Femur (tissue), 1 donor: Measurements from ENCODE around the gene BPIFB3.

Source experiments
- DNase-seq: peaks from one replicate; pipeline ENCODE4 v3.0.0-alpha.2; 2017

BPIFB3 gene

GRCh38 chr20:33016581-33017109 is 37.1 kb upstream of the BPIFB3 start:
- no peak for DNase-seq

GRCh38 chr20:33017542-33017941 is 36.2 kb upstream of the BPIFB3 start:
- no peak for DNase-seq

DNA sequence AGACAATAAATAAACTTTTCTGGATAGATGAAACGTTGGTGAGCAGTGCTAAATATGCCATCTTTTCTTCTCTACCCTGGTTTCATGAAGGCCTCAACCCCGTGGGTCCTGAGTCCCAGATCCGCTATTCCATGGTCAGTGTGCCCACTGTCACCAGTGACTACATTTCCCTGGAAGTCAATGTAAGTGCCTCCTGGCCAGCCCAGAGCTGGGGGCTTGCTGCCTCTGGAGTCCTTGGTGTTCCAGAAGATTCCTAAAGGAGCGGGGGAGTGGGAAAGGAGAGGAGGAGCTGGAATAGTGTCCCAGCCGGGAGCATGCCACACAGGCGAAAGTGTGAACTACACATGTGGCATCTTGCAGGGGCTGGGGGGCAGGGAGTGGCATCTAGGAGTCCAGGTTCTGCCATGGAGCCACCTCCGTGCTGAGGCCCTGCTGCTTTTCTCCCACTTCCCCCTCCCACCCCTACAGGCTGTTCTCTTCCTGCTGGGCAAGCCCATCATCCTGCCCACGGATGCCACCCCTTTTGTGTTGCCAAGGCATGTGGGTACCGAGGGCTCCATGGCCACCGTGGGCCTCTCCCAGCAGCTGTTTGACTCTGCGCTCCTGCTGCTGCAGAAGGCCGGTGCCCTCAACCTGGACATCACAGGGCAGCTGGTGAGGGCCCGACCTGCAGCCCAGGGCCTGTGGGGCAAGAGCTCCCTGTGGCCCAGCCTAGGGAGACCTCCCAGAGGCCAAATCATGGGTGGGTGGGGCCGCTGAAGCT is 35.4 kb upstream of the BPIFB3 start:
- DNase-seq = no peak

- DNase-seq = no peak
Observed at GRCh38 chr20:33019465-33020277, 34.0 kb upstream of the BPIFB3 start.

GRCh38 chr20:33020278-33021161 is 33.2 kb upstream of the BPIFB3 start:
- DNase-seq = no peak

DNA sequence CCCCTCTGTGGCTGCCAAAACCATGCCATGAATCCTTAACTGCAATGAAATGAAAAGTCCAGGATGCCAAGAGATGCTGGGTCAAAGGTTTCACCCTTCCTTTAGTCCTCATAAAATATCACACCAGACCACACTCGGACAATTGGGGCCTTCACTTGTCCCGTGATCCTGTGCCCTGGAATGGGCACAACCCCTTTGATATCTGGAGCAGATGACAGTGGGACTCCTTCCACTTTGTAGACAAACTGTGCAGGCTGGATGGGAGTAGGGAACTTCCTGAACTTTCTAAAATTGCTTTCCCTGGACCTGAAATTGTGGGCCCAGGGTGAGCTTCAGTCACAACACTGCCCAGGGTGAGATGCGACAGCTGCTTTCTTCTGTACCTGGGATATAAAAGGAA is 31.8 kb upstream of the BPIFB3 start:
- DNase-seq = no peak

- DNase-seq = no peak
Observed at GRCh38 chr20:33022289-33022688, 31.4 kb upstream of the BPIFB3 start.

DNA sequence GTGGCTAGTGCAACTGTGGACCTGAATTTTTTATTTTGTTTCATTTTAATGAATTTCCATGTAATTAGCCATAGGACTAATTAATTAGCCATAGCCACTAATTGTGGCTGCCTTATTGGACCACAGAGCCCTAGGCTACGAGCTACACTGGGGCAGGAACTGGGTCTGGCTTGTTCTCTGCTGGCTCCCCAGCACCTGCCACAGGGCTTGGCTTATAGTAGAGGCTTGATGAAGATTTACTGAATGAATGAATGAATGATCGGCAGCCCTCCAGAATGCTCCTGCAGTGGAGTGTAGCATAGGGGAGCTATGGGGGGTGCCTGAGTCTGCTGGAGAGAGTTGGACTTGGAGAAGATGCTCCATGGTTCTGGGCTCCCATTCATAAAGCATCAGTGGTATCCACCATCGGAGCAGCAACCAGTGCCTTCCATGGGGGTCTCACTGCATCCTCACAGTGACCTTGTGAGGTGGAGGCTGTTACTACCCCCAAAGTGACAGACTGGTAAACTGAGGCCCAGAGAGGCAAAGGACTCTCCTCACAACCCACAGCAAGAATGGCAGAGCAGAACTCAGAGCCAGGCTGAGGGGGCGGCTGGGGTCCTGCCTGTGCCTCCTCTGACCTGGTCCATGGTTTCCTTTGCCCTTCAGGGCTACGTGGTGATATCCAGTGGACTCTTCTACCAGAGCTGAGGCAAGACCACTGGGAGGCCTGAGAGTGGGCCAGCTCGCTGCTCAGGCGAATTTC is 30.8 kb upstream of the BPIFB3 start:
- no peak for DNase-seq

DNA sequence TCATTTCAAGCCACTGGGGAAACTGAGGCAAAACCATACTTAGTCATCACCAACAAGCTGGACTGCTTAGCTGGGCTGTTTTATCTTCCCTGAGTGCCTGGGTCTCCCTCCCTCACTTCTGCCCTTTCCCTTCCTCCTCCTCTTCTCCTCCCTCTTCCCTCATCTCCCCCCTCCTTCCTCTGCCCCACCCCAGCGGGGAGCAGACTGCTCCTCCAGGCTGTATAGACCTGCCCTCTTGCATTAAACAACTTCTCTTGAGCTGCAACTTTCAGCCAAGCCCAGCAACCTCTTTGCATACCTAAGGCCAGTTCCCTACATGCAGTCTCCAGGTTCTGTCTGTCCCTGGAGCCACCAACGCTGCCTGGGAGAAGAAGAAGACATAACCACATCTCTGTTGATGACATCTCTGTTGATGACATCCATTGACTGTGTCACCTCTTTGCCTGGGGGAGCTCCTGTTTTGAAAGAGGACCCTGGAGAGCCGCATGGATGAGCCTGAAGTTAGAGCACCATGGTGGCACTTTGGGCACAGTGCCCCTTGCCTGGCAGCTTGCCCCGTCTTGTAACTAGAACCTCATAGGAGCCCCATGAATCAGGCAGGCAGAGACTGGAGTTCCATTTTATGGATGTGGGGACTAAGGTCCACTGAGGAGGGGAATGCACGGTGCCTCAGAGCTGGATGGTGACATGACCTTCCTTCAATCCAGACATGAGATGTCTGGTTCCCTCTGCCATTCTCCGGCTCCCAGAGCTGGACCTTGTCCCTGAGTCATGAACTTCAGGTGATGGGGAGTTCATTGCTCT is 30.1 kb upstream of the BPIFB3 start:
- no peak for DNase-seq

GRCh38 chr20:33024243-33024560 is 29.5 kb upstream of the BPIFB3 start:
- no peak for DNase-seq

DNA sequence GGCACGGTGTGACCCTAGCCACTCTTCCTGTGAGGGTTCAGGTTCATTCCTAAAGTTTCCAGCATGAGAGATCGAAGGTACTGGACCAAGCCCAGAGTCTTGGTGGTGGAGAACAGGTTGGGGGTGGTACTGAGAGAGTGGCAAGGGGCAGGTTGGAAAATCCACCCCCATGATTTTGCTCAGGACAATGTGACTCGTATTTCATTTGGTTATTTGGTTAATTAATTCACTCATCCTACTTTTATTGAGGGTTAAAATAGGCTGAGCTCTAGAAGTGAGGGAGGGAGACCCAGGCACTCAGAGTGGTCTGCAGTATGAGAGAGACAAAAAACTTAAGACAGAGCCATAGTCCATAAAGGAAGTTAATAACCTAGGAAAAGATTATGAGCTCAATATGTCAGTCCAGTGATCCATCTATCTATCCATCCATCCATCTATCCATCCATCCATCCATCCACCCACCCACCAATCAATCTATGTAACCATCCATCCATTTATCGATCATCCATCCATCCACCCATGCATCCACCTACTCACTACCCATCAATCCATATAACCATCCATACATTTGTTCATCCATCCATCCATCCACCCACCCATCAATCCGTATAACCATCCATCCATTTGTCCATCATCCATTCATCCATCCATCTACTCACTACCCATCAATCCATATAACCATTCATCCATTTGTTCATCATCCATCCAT is 28.9 kb upstream of the BPIFB3 start:
- no peak for DNase-seq

GRCh38 chr20:33025318-33025876 is 28.3 kb upstream of the BPIFB3 start:
- no peak for DNase-seq

DNA sequence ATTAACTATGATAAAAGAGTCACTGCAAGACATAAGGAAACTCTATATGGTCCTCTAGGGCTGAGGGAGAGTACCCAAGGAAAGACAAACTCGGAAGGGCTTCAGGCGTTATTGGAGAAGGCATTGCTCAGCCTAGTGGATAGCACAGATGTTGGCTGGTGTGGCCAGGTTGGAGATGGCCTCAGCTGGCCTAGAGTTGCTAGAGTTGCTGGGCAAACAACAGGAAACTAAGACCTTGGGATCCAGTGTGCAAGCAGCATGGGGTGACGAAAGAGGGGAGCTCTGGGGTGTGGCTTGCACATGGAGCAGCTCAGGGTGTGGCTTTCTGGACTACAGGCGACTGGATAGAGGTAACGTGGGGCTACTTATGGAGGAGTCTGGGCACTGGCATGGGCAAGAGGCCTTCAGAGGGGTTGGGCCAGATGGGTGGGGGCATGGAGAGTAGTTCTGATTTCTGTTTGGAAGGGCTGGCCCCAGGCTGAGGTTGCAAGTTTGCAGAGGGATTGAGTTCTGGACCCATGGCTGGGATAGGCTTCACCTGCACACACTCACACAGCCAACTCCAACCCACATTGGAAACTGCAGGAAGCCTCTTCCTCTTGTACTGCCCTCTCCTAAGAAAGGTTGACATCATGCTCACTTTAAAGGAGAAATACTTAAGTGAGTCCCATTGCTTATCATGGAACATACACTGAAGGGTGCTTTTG is 27.5 kb upstream of the BPIFB3 start:
- no peak for DNase-seq

- DNase-seq = no peak
Observed at GRCh38 chr20:33026779-33027759, 26.6 kb upstream of the BPIFB3 start.

GRCh38 chr20:33027769-33028751 is 25.6 kb upstream of the BPIFB3 start:
- no peak for DNase-seq

DNA sequence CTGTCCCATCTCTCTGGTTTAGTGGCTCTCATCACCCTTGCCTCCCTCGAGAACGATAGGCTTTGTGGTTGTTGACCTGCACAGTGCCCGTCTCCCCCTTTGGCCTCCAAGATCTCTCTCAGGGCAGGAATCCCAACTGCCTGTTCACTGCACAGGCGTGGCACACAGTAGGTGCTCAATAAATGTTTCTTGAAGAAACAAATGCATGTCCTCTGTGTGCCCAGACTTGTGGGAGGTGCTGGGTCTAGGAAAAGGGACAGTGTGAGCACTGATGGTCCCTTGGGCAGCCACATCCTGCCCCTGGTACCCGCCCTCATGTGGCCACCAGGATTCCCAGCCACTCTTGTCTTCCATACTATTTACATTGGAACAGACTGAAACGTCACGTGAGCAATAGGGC is 24.8 kb upstream of the BPIFB3 start:
- DNase-seq = no peak

- DNase-seq = no peak
Observed at GRCh38 chr20:33030076-33030475, 23.6 kb upstream of the BPIFB3 start.
